Stimulated activated CD4-positive, alpha-beta T cell treated with anti-CD3 and anti-CD28 coated beads, Interleukin-4, amount 100 ng/mL, for 24 hours (primary cell): ENCODE data around the gene CDC5L.

Experiments used
- DNase-seq: peaks from one replicate; pipeline ENCODE4 v3.0.0-alpha.2; 2020

Gene CDC5L

DNA sequence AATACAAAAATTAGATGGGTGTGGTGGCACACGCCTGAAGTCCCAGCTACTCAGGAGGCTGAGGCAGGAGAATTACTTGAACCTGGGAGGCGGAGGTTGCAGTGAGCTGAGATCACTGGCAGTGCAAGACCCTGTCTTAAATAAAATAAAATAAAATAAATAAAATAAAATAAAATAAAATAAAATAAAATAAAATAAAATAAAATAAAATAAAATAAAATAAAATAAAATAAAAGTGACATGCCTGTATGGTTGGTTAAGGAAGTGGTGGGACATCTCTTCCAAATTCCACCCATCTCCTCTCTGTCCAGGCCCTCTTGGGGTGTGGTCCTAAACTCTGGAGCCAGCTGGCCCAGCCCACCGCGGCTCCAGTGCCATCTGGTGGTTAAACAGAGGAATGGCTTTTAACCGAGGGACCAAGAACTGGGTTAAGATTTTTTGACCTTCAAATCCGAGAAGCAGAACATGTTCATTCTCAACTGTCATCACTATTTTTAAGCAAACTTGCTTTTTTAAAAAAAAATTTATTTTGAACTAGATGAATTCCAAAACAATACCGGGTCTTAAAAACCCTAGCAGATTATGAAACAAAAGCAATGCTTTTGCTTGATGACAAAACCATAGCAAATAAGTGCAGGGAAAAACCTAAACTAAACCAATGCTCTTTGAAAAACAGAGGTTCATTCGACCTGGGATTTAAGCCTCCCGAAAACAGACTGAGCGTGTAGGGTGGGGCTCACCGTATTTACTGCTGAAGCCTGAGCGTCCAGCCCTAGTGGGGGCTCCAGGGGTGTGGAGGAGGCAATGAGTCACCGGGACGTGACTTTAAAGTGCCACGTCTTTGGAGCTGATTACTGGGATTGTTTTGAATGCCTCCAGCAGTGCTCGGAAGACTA, 68.8 kb downstream of the CDC5L start:
- DNase-seq: peak; percentile 50

GRCh38 chr6:44456966-44457292, 69.4 kb downstream of the CDC5L start:
- DNase-seq: no peak

DNA sequence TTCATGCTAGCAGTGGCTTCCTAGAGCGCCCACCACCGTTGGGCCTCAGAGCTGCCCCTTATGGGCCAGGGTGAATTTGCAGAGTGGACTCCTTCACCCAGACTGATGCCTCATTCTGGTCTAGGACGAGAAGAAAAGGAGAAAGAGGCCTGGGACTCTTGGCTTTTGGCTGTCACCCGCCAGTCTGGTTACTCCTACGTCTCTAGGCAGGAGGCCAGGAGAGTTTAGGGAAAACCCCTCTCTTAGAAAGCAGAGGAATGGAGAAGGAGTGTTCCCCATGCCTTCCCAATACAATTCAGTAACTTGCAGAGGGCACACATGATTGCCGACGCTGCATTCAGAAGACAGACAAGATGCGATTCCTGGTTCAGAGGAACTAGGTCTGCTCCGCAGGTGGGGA, 70.1 kb downstream of the CDC5L start:
- DNase-seq: no peak

GRCh38 chr6:44458551-44458950, 71.0 kb downstream of the CDC5L start:
- DNase-seq: no peak

GRCh38 chr6:44462335-44462734, 74.8 kb downstream of the CDC5L start:
- no peak for DNase-seq

- DNase-seq: no peak
Measured at GRCh38 chr6:44462797-44463727, 75.6 kb downstream of the CDC5L start.

DNA sequence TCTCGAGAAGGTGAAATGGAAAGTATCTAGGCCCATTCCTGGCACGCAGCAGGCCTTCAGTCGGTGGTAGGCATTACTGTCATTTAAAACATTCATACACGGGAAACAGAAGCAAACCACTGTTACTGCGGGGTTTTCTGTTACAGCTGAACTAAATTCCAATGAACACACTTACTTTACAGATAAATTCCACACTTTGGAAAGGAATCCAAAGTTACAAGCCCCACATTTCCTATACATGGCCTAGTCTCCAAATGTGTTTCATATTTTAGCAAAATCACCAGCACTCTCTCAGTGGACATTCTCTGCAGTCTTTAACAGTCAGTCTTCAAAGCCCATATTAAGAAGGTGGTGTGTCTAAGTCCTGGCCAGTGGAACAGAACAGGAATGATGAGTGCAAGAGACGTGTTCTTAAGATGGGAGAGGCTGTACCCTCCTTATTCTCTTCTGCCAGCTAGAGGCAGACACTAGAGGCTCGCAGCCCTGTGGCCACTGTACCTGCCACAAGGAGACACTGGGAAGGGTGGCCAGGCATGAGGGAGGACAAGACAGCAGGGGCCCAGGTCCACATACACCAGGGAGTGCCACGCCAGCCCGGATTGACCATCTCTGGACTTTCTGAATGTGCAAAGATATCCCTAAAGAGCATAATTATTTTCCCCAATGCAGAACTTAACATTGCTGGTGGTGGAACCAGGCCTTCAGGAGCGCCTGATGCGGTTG, 76.4 kb downstream of the CDC5L start:
- no peak for DNase-seq

GRCh38 chr6:44464527-44465310, 77.2 kb downstream of the CDC5L start:
- DNase-seq: no peak

GRCh38 chr6:44466955-44467354, 79.4 kb downstream of the CDC5L start:
- no peak for DNase-seq

DNA sequence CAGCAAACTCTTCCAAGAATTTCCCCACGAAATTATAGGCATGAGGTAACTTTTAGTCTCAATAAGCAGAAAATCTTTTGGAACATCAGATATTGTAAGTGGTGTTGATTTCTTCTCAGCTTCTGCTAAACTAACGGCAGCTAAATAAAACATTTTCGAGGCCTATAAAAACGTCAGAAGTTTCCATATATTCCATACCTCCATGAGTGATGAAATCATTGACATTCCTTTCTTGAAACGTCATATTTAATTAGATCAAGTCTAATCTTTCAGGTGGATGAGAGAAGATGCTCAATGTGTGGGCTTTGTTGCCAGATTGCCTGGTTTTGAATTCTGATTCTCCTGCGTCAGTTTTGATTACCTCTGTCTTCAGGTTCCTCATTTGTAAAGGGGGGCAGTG, 81.3 kb downstream of the CDC5L start:
- no peak for DNase-seq

DNA sequence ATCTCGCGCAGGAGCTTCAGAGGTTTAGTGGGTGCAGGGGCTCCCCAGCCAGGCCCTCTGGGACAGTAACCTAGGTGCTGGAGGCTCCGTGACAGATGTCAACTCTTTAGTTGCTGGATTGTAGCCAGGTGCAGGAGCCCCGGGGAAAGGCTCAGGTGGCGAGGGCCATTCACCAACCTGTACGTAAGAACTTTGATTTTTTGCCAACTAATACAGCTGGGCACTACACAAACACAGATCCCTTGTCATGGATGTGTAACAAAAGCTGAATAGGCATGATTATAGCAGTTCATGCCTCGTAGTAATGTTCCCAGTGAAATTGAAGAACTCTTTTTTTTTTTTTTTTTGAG, 82.6 kb downstream of the CDC5L start:
- DNase-seq: no peak

DNA sequence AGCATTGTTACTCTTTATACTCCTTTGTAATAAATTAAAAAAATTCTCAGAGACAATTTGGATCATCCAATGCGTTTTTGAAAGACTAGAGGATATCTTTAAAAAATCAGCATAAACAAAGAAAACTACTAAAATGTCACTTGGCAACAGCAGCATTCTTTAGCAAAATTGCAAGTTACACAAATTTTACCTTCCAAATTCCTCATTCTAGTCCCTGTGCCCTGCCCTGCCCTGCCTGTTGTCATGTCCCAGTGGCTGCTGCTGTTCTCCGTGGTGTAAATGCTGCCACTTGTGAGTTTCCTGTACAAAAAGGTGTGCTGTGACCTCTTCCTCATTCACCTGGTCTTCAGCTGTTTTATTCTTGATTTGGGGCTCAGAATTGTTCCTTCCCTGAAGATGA, 83.2 kb downstream of the CDC5L start:
- DNase-seq: no peak

- no peak for DNase-seq
Measured at GRCh38 chr6:44471271-44471981, 83.9 kb downstream of the CDC5L start.

GRCh38 chr6:44472250-44472945, 84.9 kb downstream of the CDC5L start:
- DNase-seq: no peak

- DNase-seq: no peak
Measured at GRCh38 chr6:44473393-44474189, 86.1 kb downstream of the CDC5L start.

DNA sequence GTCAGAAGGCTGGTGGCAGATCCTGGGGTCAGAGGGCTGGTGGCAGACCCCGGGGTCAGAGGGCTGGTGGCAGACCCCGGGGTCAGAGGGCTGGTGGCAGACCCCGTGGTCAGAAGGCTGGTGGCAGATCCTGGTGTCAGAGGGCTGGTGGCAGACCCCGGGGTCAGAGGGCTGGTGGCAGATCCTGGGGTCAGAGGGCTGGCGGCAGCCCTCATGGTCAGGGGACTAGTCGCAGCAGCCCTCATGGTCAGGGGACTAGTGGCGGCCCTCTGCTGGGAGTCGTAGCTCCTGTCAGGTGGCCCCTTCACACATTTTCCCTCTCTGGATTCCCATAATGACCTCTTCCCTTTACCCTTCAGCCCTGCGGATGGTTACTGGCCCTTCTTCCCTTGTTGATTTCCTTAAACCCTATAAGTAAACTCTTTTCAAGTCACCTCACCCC, 86.7 kb downstream of the CDC5L start:
- DNase-seq: no peak

GRCh38 chr6:44474643-44475042, 87.1 kb downstream of the CDC5L start:
- no peak for DNase-seq

DNA sequence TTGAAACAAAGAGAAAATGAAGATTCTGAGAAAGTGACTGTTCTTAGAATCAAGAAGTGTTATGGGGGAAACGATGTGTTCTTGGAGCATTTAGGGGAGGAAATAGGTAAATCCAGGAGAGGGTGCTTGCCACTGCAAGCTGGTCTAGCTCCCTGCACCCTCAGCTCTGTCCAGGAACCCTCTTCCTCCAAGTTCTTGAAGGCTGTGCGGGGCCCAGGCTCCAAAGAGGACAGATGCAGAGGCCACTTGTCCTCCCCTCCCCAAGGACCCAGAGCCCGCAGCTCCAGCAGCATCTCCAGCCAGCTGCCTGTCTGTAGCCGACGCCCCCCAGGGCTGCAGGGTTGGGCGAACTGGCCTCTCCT, 87.9 kb downstream of the CDC5L start:
- no peak for DNase-seq

DNA sequence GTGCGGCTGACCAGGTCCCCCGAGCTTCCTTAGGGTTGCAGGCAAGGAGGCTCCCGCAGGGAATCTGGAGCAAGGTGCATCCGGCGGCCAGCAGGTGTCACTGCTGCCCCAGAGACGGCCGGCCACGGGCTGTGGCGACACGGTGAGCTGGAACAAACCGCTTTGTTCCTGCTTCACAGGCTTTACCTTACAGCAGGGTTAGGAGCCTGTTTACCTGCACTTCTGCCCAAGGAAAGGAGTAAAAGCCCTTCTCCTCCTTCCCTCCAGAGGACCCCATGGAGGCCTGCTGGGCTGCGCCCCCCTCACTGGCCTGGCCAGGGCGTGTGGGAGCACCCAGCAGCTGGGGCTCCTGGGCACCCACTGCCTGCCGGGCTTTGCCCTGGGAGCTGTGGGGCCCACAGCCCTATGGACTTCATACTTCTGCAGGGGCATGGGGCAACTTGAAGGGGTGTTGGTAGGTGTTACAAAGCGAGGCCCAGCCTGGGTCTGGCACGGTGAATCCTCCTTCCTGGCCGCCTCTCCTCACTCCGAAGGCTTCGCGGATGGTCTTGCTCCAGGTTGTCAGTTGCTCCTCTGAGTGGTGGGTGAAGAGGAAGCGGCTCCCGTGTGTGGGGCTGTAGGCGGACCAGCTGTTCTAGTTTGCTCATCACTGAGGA, 88.4 kb downstream of the CDC5L start:
- peak; percentile 73 for DNase-seq

DNA sequence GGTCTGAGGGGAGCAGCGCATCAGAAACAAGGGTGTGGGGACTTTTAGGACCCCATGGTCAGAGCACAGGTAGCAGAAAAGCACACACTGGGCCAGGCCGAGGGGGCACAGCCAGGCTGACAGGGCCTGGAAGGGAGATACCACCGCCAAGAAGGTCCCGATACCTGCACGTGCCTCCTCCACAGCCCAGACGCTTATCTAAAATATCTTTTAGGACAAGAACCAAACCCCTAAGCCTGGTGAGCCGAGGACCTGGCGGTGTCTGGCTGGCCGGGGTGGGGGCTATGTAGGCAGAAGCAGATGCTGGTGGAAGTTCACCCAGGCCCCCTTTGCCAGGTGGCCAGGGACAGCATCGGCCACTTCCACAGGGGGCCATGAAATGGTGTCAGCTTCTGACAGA, 89.3 kb downstream of the CDC5L start:
- no peak for DNase-seq
